ENCODE data around the gene B3GALT5. TPM values are rescaled to one million over a fixed set of nuclear protein-coding genes. Genes with fewer than 3 reads are reported as not detected.

Gene B3GALT5
- total RNA-seq, 1 donor from 2014 or later, result 0.25 TPM

DNA sequence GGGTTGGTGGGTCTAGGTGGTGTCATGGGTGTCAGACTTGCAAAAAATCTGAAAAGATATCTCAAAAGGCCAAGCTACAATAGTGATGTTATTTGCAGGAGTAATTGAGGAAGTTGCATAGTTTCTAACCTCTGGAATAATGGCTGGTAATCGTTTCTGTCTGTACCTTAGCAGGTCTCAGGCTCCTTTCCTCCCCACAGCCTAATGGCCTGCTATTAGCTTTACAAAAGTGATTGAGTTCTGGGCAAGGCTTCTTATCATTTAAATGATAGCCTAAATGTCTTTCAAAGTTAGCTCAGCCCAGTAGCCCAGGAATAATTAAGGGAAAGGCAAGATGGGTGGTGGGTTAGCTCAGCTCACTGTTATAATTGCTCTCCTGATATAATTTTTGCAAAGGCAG, 94.6 kb downstream of the B3GALT5 start:
- Mint-ChIP-seq H3K27me3 (ENCODE audit: unreplicated experiment) (no peaks in the 10 kb centered on the region), H3K4me3 (ENCODE audit: unreplicated experiment) (no peak overlapping the region), H3K9me3 (ENCODE audit: unreplicated experiment) (peaks cover 5% of the 10 kb centered on the region), H3K27ac (ENCODE audit: unreplicated experiment) (no peak overlapping the region), H3K4me1 (ENCODE audit: low read depth, unreplicated experiment) (no peaks in the 10 kb centered on the region), H3K36me3 (ENCODE audit: unreplicated experiment) (peaks cover 16% of the 10 kb centered on the region)
- no peak for DNase-seq
- TF ChIP-seq, protein P1, sequence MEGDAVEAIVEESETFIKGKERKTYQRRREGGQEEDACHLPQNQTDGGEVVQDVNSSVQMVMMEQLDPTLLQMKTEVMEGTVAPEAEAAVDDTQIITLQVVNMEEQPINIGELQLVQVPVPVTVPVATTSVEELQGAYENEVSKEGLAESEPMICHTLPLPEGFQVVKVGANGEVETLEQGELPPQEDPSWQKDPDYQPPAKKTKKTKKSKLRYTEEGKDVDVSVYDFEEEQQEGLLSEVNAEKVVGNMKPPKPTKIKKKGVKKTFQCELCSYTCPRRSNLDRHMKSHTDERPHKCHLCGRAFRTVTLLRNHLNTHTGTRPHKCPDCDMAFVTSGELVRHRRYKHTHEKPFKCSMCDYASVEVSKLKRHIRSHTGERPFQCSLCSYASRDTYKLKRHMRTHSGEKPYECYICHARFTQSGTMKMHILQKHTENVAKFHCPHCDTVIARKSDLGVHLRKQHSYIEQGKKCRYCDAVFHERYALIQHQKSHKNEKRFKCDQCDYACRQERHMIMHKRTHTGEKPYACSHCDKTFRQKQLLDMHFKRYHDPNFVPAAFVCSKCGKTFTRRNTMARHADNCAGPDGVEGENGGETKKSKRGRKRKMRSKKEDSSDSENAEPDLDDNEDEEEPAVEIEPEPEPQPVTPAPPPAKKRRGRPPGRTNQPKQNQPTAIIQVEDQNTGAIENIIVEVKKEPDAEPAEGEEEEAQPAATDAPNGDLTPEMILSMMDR (IDR thresholded peaks at IDR 0.05; ENCODE audit: partially characterized antibody, unreplicated experiment), result no peak

DNA sequence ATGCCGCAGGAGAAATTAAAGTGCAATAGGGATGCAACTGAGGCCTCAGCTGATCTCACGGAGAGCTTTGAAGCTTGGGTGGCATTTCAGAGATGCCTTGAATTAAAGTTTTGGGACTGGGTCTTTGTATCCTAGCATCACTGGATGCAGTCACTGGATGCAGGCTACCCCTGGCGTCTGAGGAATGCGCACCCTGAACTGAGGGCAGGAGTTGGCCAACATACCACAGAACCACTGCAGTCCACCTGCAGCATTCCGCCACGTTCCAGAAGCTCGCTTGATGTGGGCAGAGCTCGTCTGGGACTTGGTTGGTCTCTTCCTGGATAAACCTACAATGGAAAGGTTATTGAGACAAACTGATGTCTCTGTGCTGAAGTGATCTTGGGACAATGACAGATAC, 98.1 kb downstream of the B3GALT5 start:
- Mint-ChIP-seq H3K9me3 (ENCODE audit: unreplicated experiment) (peaks cover 5% of the 10 kb centered on the region), H3K27me3 (ENCODE audit: unreplicated experiment) (no peaks in the 10 kb centered on the region), H3K4me3 (ENCODE audit: unreplicated experiment) (no peak overlapping the region), H3K4me1 (ENCODE audit: low read depth, unreplicated experiment) (no peaks in the 10 kb centered on the region), H3K36me3 (ENCODE audit: unreplicated experiment) (peaks cover 6% of the 10 kb centered on the region), H3K27ac (ENCODE audit: unreplicated experiment) (no peak overlapping the region)
- DNase-seq, result no peak
- TF ChIP-seq, protein P1 (IDR thresholded peaks at IDR 0.05; ENCODE audit: partially characterized antibody, unreplicated experiment), result no peak

DNA sequence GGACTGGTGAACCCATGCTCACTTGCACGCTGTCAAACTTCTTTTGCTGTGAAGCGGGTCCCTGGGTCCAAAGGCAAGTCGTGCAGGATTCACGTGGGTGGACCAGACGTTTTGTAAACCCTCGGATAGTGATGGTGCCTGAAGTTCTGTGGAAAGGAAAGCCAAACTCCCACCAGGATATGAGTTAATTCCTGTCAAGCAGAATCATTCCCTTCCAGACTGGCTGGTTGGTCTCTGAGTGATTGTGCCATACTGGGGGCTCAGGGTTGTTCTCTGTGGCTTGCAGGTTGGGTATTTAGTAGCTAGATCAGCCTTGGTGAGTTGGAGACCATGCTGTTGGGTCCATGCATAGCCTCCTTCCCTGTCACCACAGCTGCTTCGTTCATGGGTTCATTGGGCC, 99.5 kb downstream of the B3GALT5 start:
- Mint-ChIP-seq H3K36me3 (ENCODE audit: unreplicated experiment) (peaks cover 6% of the 10 kb centered on the region), H3K9me3 (ENCODE audit: unreplicated experiment) (peaks cover 5% of the 10 kb centered on the region), H3K4me3 (ENCODE audit: unreplicated experiment) (no peak overlapping the region), H3K4me1 (ENCODE audit: low read depth, unreplicated experiment) (no peaks in the 10 kb centered on the region), H3K27me3 (ENCODE audit: unreplicated experiment) (no peaks in the 10 kb centered on the region), H3K27ac (ENCODE audit: unreplicated experiment) (no peak overlapping the region)
- TF ChIP-seq, protein P1 (IDR thresholded peaks at IDR 0.05; ENCODE audit: partially characterized antibody, unreplicated experiment), result no peak
- no peak for DNase-seq

DNA sequence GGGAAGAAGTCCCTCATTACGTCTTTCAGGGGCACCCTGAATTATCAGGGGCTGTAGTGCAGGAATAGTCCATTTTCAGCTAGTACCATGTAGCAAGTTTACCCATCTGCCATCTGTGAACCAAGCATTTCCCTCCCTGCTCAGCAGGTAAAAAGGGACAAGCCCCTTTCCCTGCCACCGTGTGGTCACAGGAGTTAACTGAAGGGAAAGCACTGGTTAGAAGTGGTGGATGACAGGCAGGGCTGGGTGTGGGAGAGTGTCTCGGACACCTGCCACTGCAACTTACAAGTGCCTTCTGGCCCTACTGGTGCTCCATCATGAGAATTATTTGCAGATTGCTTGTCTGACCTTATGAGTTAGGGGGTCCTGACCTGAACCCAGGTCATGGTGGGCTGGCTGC, 100.2 kb downstream of the B3GALT5 start:
- Mint-ChIP-seq H3K4me1 (ENCODE audit: low read depth, unreplicated experiment) (no peaks in the 10 kb centered on the region), H3K36me3 (ENCODE audit: unreplicated experiment) (peaks cover 6% of the 10 kb centered on the region), H3K4me3 (ENCODE audit: unreplicated experiment) (no peak overlapping the region), H3K9me3 (ENCODE audit: unreplicated experiment) (peaks cover 5% of the 10 kb centered on the region), H3K27ac (ENCODE audit: unreplicated experiment) (no peak overlapping the region), H3K27me3 (ENCODE audit: unreplicated experiment) (no peaks in the 10 kb centered on the region)
- TF ChIP-seq, protein P1 (IDR thresholded peaks at IDR 0.05; ENCODE audit: partially characterized antibody, unreplicated experiment), result no peak
- no peak for DNase-seq

DNA sequence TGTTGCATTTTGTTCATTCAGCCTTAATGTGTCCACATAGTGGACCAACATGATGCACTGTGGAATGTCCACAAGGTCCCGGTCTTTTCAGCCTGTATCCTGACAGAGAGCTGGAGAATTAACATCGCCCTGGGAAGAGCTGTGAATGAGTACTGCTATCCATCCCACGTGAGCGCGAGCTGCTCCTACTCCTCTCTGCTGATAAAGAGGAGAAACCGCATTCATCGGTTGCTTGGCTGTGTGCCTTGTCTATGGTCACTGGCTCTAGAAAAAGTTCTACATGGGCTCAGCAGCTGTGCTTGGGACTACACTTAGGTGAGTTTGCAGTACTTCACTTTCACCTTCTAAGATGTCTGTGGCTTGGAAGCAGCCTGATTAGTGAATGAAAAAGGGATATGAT, 101.2 kb downstream of the B3GALT5 start:
- H3K4me1 Mint-ChIP-seq (ENCODE audit: low read depth, unreplicated experiment), result no peaks in the 10 kb centered on the region
- H3K9me3 Mint-ChIP-seq (ENCODE audit: unreplicated experiment), result peaks cover 5% of the 10 kb centered on the region
- DNase-seq, result no peak
- H3K27me3 Mint-ChIP-seq (ENCODE audit: unreplicated experiment), result no peaks in the 10 kb centered on the region
- no peak overlapping the region for H3K27ac Mint-ChIP-seq (ENCODE audit: unreplicated experiment)
- no peak overlapping the region for H3K4me3 Mint-ChIP-seq (ENCODE audit: unreplicated experiment)
- TF ChIP-seq, protein P1 (IDR thresholded peaks at IDR 0.05; ENCODE audit: partially characterized antibody, unreplicated experiment), result no peak
- H3K36me3 Mint-ChIP-seq (ENCODE audit: unreplicated experiment), result peaks cover 6% of the 10 kb centered on the region

Measured in glutamatergic neuron (in vitro differentiated cells).